Activated CD4-positive, CD25-positive, alpha-beta regulatory T cell treated with anti-CD3 and anti-CD28 coated beads, Interleukin-2, amount 50 U/mL, for 16 hours (primary cell): ENCODE data around the gene RAP1GAP.
A peak's percentile ranks its signal among the peaks of the same experiment; 100 is the strongest.

Source experiments
- DNase-seq: peaks from one replicate; pipeline ENCODE4 v3.0.0-alpha.2; 2020; ENCODE audit warnings: low read depth, low spot score

The RAP1GAP gene

DNA sequence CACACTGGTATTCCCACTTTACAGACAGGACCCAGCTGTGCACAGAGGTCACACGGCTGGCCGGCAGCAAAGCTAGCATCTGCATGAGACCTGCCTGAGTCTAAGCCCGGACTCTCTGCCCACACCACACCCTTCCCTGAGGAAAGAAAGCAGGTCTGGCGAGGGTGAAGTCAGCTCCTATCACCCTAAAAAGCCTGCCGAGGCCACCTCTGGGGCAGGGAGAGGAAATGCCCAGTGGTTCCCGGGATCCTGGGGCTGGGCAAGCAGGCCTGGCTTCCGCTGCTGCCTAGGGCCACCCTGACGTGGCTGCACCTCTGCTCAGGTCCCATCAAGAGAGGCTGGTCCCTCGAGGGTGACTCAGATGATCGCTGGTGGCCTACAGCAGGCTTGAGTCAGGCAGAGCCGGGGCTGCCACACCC, 42.2 kb downstream of the RAP1GAP start:
- DNase-seq, result no peak

GRCh38 chr1:21625390-21626190, 43.6 kb downstream of the RAP1GAP start:
- no peak for DNase-seq

GRCh38 chr1:21624571-21625389, 44.4 kb downstream of the RAP1GAP start:
- DNase-seq, result no peak

GRCh38 chr1:21623410-21623961, 45.7 kb downstream of the RAP1GAP start:
- no peak for DNase-seq

GRCh38 chr1:21622466-21623315, 46.5 kb downstream of the RAP1GAP start:
- DNase-seq, result peak; percentile 11

- no peak for DNase-seq
These were observed 47.3 kb downstream of the RAP1GAP start for GRCh38 chr1:21621761-21622436.

DNA sequence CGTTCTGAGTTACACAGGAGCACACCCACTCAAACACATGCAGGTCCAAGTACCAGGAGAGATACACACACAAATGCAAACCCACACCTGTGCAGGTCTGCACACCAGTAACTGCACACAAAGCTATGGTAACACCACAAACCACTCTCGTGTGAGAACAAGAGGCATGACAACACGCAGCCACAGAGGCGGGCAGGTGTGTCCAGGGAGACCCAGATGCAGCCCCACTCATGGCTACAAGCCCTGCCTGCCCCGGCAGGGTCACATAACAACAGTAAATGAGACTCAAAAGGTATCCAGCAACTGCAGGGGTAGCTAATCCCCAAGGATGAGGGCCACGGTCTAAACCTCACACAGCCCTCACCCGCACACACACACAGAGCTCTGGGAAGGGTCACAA, 48.1 kb downstream of the RAP1GAP start:
- DNase-seq, result no peak

GRCh38 chr1:21620496-21620895, 48.7 kb downstream of the RAP1GAP start:
- DNase-seq, result no peak

GRCh38 chr1:21620011-21620410, 49.1 kb downstream of the RAP1GAP start:
- no peak for DNase-seq

DNA sequence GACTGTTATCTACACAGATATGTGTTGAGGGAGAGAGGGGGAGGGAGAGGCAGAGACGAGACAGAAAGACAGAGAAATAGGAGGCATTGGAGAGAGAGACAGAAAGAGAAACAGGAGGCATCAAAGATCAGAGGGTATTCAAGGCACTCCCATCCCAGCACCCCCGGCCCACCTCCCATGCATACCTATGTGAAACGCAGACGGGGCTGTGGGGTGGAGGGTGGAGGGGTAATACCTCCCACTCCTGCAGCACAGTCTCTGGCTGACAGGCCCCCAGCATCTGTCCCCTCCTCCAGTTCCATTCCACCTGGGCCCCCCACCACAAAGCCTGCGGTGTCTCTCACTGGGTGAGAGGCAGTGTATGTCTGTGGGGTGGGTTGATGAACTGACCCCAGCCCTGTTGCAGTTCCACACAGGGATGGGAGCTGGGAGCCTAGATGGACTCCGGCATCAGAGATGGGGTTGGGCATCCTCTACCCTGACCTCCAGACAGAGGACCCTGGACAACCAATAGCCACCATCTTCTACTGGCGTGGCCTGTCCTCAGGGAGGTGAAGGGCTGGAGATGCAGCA, 49.7 kb downstream of the RAP1GAP start:
- no peak for DNase-seq

DNA sequence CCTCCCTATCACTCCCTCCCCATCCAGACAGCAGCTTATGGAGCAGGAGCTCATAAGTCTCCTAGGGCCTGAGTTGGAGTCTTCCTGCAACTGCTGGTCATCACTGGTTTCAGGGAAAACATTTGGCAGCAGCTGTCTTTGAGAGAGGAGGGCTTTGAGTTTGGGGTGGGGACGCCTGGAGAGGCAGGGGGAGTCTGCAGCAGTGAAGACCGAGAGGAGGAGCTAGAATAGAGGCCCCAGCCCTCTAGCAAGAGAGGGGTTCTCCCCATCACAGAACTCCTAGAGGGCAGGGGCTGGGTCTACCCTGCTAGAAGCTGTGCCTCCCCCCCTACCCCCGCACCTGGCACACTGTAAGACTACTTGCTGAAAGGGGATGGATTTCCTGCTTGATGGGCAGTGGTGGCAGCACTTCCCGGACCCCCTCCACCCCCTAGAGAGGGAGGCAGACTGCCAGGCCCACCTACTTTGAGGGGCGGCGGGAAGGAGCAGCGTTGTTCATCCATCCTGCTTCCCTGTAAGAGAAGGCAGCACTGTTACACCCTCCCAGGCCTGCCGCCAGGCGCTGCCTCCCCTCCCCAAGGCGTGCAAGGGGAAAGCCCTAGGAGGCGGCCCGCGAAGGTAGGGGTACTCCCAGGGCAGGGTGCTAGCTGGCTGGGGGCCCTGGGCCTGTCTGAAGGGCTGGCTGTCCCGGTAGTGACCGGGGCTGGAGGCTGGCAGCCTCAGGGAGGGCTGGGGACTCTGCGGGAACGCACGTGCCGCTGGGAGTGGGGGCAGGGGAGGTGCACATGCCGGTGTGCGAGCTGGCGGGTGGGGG, 50.4 kb downstream of the RAP1GAP start:
- DNase-seq, result no peak

- DNase-seq, result no peak
These were observed 51.1 kb downstream of the RAP1GAP start for GRCh38 chr1:21618059-21618458.

DNA sequence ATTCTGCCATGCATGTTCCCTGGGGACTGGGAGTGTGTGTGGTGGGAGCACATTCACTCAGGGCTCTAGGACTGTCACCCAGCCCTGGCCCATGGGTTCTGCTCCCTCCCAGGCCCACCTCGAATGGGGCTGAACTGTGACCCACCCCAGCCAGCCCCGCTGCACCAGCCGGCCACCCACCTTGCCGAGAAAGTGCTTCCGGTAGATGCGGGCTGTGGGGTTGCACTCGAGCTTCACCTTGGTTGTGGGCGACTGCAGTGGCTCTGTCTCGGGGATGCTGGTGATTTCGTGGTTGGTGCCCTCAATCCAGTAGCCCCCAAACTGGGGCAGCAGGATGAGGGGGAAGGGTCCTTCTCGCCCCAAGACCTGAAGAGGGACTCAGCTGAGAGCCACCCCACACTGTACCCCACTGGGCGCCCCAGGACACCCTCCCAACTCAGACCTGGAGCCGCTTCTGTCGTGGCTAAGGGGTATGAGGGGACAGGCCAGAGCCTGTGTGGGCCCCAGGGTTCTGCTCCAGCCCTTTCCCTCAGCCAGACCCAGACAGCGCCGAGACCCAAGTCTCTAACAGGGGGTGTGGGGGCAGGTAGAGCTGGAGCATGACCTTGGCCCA, 51.9 kb downstream of the RAP1GAP start:
- no peak for DNase-seq

DNA sequence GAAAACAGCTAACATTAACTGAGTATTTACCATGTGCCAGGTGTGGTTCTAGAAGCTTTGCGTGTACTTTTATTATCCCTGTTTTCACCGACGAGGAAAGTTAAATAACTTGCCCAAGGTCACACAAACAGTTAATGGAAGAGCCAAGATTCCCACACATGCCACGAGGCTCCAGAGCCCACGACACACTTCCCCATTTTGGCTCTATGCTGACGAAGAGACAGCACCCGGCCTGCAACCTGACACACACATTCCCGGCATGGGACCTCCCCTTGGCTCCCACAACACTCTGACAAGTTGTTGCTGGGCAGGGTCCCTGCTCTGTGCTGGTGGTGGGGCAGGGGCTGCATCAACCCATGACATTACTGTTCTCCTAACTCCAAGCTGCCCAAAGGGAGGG, 52.8 kb downstream of the RAP1GAP start:
- no peak for DNase-seq

- no peak for DNase-seq
These were observed 54.6 kb downstream of the RAP1GAP start for GRCh38 chr1:21614419-21615115.

- DNase-seq, result no peak
These were observed 55.9 kb downstream of the RAP1GAP start for GRCh38 chr1:21613072-21613867.

DNA sequence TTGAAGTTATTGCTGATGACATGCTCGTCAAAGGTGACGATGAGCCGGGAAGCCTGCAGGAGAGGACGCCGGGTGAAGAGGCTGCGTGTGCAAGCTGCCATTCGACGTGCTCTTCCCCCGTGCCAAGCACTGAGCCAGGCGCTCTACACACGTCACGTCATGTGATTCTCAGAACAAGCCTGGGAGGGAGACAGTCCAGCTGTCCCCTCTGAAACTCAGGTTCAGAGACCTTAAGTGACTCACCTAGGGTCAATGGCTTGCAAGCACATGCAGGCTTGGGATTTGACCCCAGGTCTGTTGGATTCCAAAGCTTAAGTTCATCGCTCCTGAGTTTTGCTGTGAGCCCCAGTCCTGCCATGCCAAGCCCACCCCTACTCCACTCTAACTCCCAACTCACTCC, 57.1 kb downstream of the RAP1GAP start:
- no peak for DNase-seq
